Progenitor cell of endocrine pancreas (in vitro differentiated cells): Measurements from ENCODE around the gene FUBP3. TPM values are rescaled to one million over a fixed set of nuclear protein-coding genes. Genes with fewer than 3 reads are reported as not detected.
A peak's percentile ranks its signal among the peaks of the same experiment; 100 is the strongest.

Source experiments
- DNase-seq: peaks from one replicate; pipeline ENCODE4 v3.0.0; 2021; ENCODE audit warnings: low spot score; ENCODE audit not compliant: unreplicated experiment
- H3K27ac Mint-ChIP-seq: 2 replicates; pipeline ENCODE4 v1.8.0; 2021; ENCODE audit warnings: mild to moderate bottlenecking, moderate library complexity, mixed read lengths
- H3K27me3 Mint-ChIP-seq: 2 replicates; pipeline ENCODE4 v1.8.0; 2021; ENCODE audit warnings: mixed read lengths
- H3K36me3 Mint-ChIP-seq: 2 replicates; pipeline ENCODE4 v1.8.0; 2022; ENCODE audit warnings: mixed read lengths; ENCODE audit not compliant: insufficient read depth
- H3K4me1 Mint-ChIP-seq: 2 replicates; pipeline ENCODE4 v1.8.0; 2021; ENCODE audit warnings: low read depth, mixed read lengths
- H3K4me3 Mint-ChIP-seq: 2 replicates; pipeline ENCODE4 v1.8.0; 2021; ENCODE audit warnings: low read depth, mild to moderate bottlenecking, moderate library complexity, mixed read lengths
- H3K9me3 Mint-ChIP-seq: 2 replicates; pipeline ENCODE4 v1.8.0; 2021; ENCODE audit warnings: low read depth, mixed read lengths
- CTCF ChIP-seq: fragments of 200-600 bp; sonication (generic); IDR thresholded peaks from one replicate; pipeline ENCODE4 v1.5.0; 2021; ENCODE audit warnings: antibody characterized with exemption, mild to moderate bottlenecking; ENCODE audit not compliant: unreplicated experiment
- total RNA-seq: library from RNA; stranded (reverse); gene quantifications from 2 replicates; pipeline ENCODE4 v1.2.1, GENCODE V29; 2021

FUBP3 gene
- total RNA-seq, 1 donor from 2014 or later, result 68.9 TPM

GRCh38 chr9:130610862-130611707, 31.7 kb downstream of the FUBP3 start:
- H3K4me3 Mint-ChIP-seq, result no peak overlapping the region
- peak overlapping the region; percentile 7 for H3K27ac Mint-ChIP-seq
- peaks cover 28% of the 10 kb centered on the region for H3K4me1 Mint-ChIP-seq
- H3K27me3 Mint-ChIP-seq, result no peaks in the 10 kb centered on the region
- DNase-seq, result no peak
- H3K9me3 Mint-ChIP-seq, result no peaks in the 10 kb centered on the region
- no peak for TF ChIP-seq CTCF
- peaks cover 11% of the 10 kb centered on the region for H3K36me3 Mint-ChIP-seq

GRCh38 chr9:130616451-130616850, 37.1 kb downstream of the FUBP3 start:
- Mint-ChIP-seq H3K27me3 (no peaks in the 10 kb centered on the region), H3K36me3 (peaks cover 24% of the 10 kb centered on the region)
- DNase-seq, result no peak

GRCh38 chr9:130623466-130623865, 44.1 kb downstream of the FUBP3 start:
- no peaks in the 10 kb centered on the region for H3K27me3 Mint-ChIP-seq
- no peaks in the 10 kb centered on the region for H3K9me3 Mint-ChIP-seq
- H3K4me3 Mint-ChIP-seq, result no peak overlapping the region
- H3K4me1 Mint-ChIP-seq, result peaks cover 5% of the 10 kb centered on the region
- DNase-seq, result no peak
- no peak for TF ChIP-seq CTCF
- no peak overlapping the region for H3K27ac Mint-ChIP-seq
- H3K36me3 Mint-ChIP-seq, result peaks cover 28% of the 10 kb centered on the region

More at GRCh38 chr9:130616451-130616850, 37.1 kb downstream of the FUBP3 start:
- Mint-ChIP-seq H3K9me3 (no peaks in the 10 kb centered on the region), H3K4me1 (no peaks in the 10 kb centered on the region), H3K4me3 (no peak overlapping the region), H3K27ac (no peak overlapping the region)
- TF ChIP-seq CTCF, result no peak

GRCh38 chr9:130624154-130624553, 44.8 kb downstream of the FUBP3 start:
- Mint-ChIP-seq H3K4me1 (peaks cover 5% of the 10 kb centered on the region), H3K27ac (no peak overlapping the region), H3K9me3 (no peaks in the 10 kb centered on the region), H3K4me3 (no peak overlapping the region), H3K27me3 (no peaks in the 10 kb centered on the region), H3K36me3 (peaks cover 28% of the 10 kb centered on the region)
- TF ChIP-seq CTCF, result no peak
- DNase-seq, result no peak

- Mint-ChIP-seq H3K27ac (no peak overlapping the region), H3K36me3 (peaks cover 16% of the 10 kb centered on the region), H3K4me3 (no peak overlapping the region), H3K9me3 (no peaks in the 10 kb centered on the region), H3K4me1 (peaks cover 5% of the 10 kb centered on the region), H3K27me3 (no peaks in the 10 kb centered on the region)
- DNase-seq, result no peak
- peak; percentile 27 for TF ChIP-seq CTCF
These were observed 47.0 kb downstream of the FUBP3 start for GRCh38 chr9:130626249-130626996.
